ENCODE data around the gene CD83. TPM values are rescaled to one million over a fixed set of nuclear protein-coding genes. Genes with fewer than 3 reads are reported as not detected.

Gene CD83
- total and polyA plus RNA-seq, 2 of the 8 experiments (the other 6 are each of a cell fraction or from before 2014, with no cell fraction given) = 4.6 to 8.5 TPM

DNA sequence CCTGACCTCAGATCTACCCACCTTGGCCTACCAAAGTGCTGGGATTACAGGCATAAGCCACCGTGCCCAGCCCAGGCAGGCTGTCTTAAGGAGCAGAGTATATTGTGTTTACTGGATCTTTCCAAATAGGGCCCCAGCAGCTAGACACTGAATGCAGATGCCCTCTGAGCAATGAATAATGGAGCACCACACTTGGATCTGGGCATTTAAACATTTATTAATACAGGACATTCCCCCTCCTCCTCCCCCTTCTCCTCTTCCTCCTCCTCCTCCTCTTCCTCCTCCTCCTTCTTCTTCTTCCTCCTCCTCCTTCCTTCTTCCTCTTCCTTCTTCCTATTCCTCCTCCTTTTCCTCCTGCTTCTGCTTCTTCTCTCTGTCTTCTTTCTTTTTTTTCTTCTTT is 34.2 kb downstream of the CD83 start:
- Histone ChIP-seq H3K4me1 (replicated peaks in 1 of 4; ENCODE audit: control insufficient read depth in 3 of 4, insufficient read depth in 4 of 4, low read length in 3 of 4) (no peaks in the 10 kb centered on the region), H3K27ac (ENCODE audit: low read depth, low read length) (no peak overlapping the region), H4K91ac (replicated peaks; ENCODE audit: insufficient read length, low read length) (no peak overlapping the region), H3K79me2 (ENCODE audit: control insufficient read depth in 1 of 2, insufficient read depth in 2 of 2, low read length in 2 of 2) (no peaks in the 10 kb centered on the region), H3K14ac (ENCODE audit: insufficient read length) (no peak overlapping the region), H3K23me2 (ENCODE audit: low read depth, low read length) (no peaks in the 10 kb centered on the region), H3K18ac (ENCODE audit: extremely low read depth, low read length) (no peak overlapping the region), H2AK5ac (ENCODE audit: low read depth, low read length) (no peak overlapping the region), H2BK120ac (replicated peaks; ENCODE audit: low read depth, low read length) (no peak overlapping the region), H4K20me1 (replicated peaks in 1 of 2; ENCODE audit: control insufficient read depth in 1 of 2, insufficient read depth in 2 of 2, low read length in 2 of 2) (no peaks in the 10 kb centered on the region), H2BK20ac (ENCODE audit: low read length) (no peak overlapping the region), H4K5ac (ENCODE audit: insufficient read length, low read depth, low read length) (no peak overlapping the region), H3K4ac (replicated peaks; ENCODE audit: insufficient read length, low read depth, low read length) (no peak overlapping the region), H2BK15ac (ENCODE audit: low read length) (no peak overlapping the region), H4K8ac (ENCODE audit: extremely low read depth, insufficient read depth, low read length) (no peak overlapping the region), H2BK5ac (ENCODE audit: low read depth, low read length) (no peak overlapping the region), H3K56ac (replicated peaks; ENCODE audit: insufficient read length, low read depth, low read length) (no peak overlapping the region), H3K4me3 (ENCODE audit: extremely low read depth in 1 of 4, insufficient read depth in 2 of 4, low read depth in 3 of 4, low read length in 4 of 4) (no peak overlapping the region), H3K9me3 (ENCODE audit: insufficient read depth in 2 of 2, low read depth in 1 of 2, low read length in 1 of 2) (no peaks in the 10 kb centered on the region), H3K4me2 (ENCODE audit: insufficient read depth in 1 of 2, low read depth in 2 of 2, low read length in 2 of 2) (no peak overlapping the region), H3K27me3 (replicated peaks in 1 of 4; ENCODE audit: control insufficient read depth in 3 of 4, extremely low read depth in 1 of 4, insufficient read depth in 3 of 4, low read length in 3 of 4) (no peaks in the 10 kb centered on the region), H2AFZ (ENCODE audit: low read length) (no peak overlapping the region), H3K36me3 (ENCODE audit: control insufficient read depth in 2 of 4, insufficient read depth in 4 of 4, low read length in 3 of 4) (no peaks in the 10 kb centered on the region), H3K79me1 (ENCODE audit: low read depth, low read length) (no peaks in the 10 kb centered on the region; the same call in 1 of the 2 replicates), H3K23ac (ENCODE audit: insufficient read length) (no peak overlapping the region), H2BK12ac (ENCODE audit: low read depth, low read length) (no peak overlapping the region), H3K9ac (replicated peaks in 1 of 4; ENCODE audit: extremely low read depth in 1 of 4, low read depth in 3 of 4, low read length in 3 of 4) (no peak overlapping the region)
- ChIA-PET CTCF (ENCODE audit: partially characterized antibody) (interaction anchor here (0.7 to 1.3 kb wide), 4 partner anchors 8 to 108 kb away, joined by 3 to 4 read pairs (median 3); no protein-coding TSS in a partner anchor), POLR2A (ENCODE audit: partially characterized antibody) (no interaction called here)
- TF ChIP-seq BACH1 (IDR thresholded peaks at IDR 0.05; ENCODE audit: low read length) = no peak
- no peak for TF ChIP-seq SIRT6 (IDR thresholded peaks at IDR 0.05; ENCODE audit: low read length)
- TF ChIP-seq SAP30 (IDR thresholded peaks at IDR 0.05; ENCODE audit: insufficient read depth, insufficient replicate concordance, low read length) = no peak
- no peak for TF ChIP-seq PHF8 (conservative IDR thresholded peaks at IDR 0.05; ENCODE audit: low read depth, low read length)
- DNase-seq (ENCODE audit: low read depth in 1 of 2, low spot score in 2 of 2) (no peak), FAIRE-seq (no peak)
- 89% methylated on average over 1 of the region's 1 CpG; no CpG with 5 or more reads in 1 of the 2 experiments for WGBS, 2 experiments (ENCODE audit: extremely low coverage in 1 of 2, insufficient coverage in 1 of 2, insufficient read length in 1 of 2, insufficient replicate concordance in 2 of 2, low coverage in 1 of 2, low lambda C conversion rate in 2 of 2, missing lambda C conversion rate in 1 of 2)
